HepG2 (cell line): Measurements from ENCODE around the gene DYDC2. TPM values are rescaled to one million over a fixed set of nuclear protein-coding genes. Genes with fewer than 3 reads are reported as not detected.

Source experiments
- ATAC-seq: fragments of 200-7000 bp; cut with Tn5 transposase; 3 replicates; pipeline ENCODE4 v1.9.1; 2020; ENCODE audit warnings: mild to moderate bottlenecking, moderate library complexity
- BruUV-seq: library from RNA; stranded (reverse); fragments of 400-500 nt; replicated peaks from 2 replicates; lab custom pipeline; 2021; lab: Mats Ljungman, UMichigan
- CTCF ChIA-PET: fragments of 300-600 bp; formaldehyde crosslinking; extraction: SDS; loops from one replicate; lab custom pipeline; 2021; ENCODE audit warnings: low total read pairs, inconsistent platforms, low intra/inter-chr PET ratio; lab: Yijun Ruan, JAX
- POLR2A ChIA-PET: fragments of 350-600 bp; sonication (Branson Sonifier 250); formaldehyde crosslinking; loops from one replicate; lab custom pipeline; 2020; ENCODE audit warnings: antibody characterized with exemption, inconsistent platforms; lab: Yijun Ruan, JAX
- DNase-seq: peaks from one replicate; pipeline ENCODE4 v3.0.0-alpha.2; 2015; ENCODE audit warnings: low spot score
- FAIRE-seq: peaks from 3 replicates; lab custom pipeline; 2011; peaks lifted over from hg19 to GRCh38; lab: Jason Lieb, UNC
- H2AFZ ChIP-seq: one replicate; pipeline ENCODE4 v1.6.1; 2011; ENCODE audit warnings: low read length, inconsistent platforms
- H3K27ac ChIP-seq: fragments of 300-600 bp; 3 replicates; pipeline ENCODE4 v1.8.0; 2011; ENCODE audit warnings: mixed run types, mild to moderate bottlenecking, mixed read lengths, low read length, inconsistent platforms; ENCODE audit not compliant: insufficient read depth; ENCODE audit errors: extremely low read length
- H3K27me3 ChIP-seq, 2 experiments: fragments of 200-600 bp in 1 of 2; 2 replicates in 1 of 2; 3 replicates in 1 of 2; pipeline versions ENCODE4 v1.6.0 to v1.8.0; 2011; ENCODE audit warnings: low read length in 2 of 2, mild to moderate bottlenecking in 2 of 2, moderate library complexity in 2 of 2, inconsistent platforms in 1 of 2; ENCODE audit not compliant: insufficient read depth in 2 of 2, control insufficient read depth in 1 of 2
- H3K36me3 ChIP-seq, 2 experiments: fragments of 200-600 bp in 1 of 2; replicated peaks in 1 of 2; 2 replicates in 1 of 2; 3 replicates in 1 of 2; pipeline versions ENCODE4 v1.5.1 to v1.8.0; 2011; ENCODE audit warnings: low read length in 2 of 2, inconsistent platforms in 1 of 2; ENCODE audit not compliant: insufficient read depth in 2 of 2, control insufficient read depth in 1 of 2
- H3K4me1 ChIP-seq: 2 replicates; pipeline ENCODE4 v1.5.1; 2012; ENCODE audit warnings: low read length, inconsistent platforms; ENCODE audit not compliant: insufficient read depth
- H3K4me2 ChIP-seq: 2 replicates; pipeline ENCODE4 v1.6.0; 2011; ENCODE audit warnings: low read depth, low read length, inconsistent platforms
- H3K4me3 ChIP-seq, 3 experiments: fragments of 200-600 bp in 1 of 3; sonication (generic), shearing (Covaris generic) in 1 of 3; replicated peaks in 1 of 3; 2 replicates each; pipeline ENCODE4 v1.5.1; 2011 to 2016; ENCODE audit warnings: low read length in 3 of 3, inconsistent platforms in 2 of 3, low read depth in 2 of 3, mild to moderate bottlenecking in 2 of 3, control low read depth in 1 of 3, mixed read lengths in 1 of 3; ENCODE audit not compliant: insufficient read depth in 1 of 3
- H3K79me2 ChIP-seq: one replicate; pipeline ENCODE4 v1.6.1; 2011; ENCODE audit warnings: low read length, inconsistent platforms; ENCODE audit not compliant: insufficient read depth
- H3K9ac ChIP-seq: 2 replicates; pipeline ENCODE4 v1.6.0; 2011; ENCODE audit warnings: mild to moderate bottlenecking, low read depth, low read length, inconsistent platforms; ENCODE audit not compliant: insufficient read depth
- H3K9me3 ChIP-seq: 2 replicates; pipeline ENCODE4 v1.5.1; 2012; ENCODE audit warnings: mild to moderate bottlenecking, low read length
- H4K20me1 ChIP-seq: 2 replicates; pipeline ENCODE4 v1.6.0; 2011; ENCODE audit warnings: inconsistent platforms, mild to moderate bottlenecking, low read length, moderate library complexity; ENCODE audit not compliant: insufficient read depth
- ELF4 ChIP-seq: sonication (generic); formaldehyde crosslinking; IDR thresholded peaks from 2 replicates; pipeline ENCODE4 v1.5.0; 2020; ENCODE audit warnings: missing genetic modification reagents, mild to moderate bottlenecking, moderate library complexity, borderline replicate concordance
- MXI1 ChIP-seq: IDR thresholded peaks from 3 replicates; pipeline ENCODE4 v1.6.1; 2012; ENCODE audit warnings: low read depth, low read length, inconsistent platforms, borderline replicate concordance
- NFKBIZ ChIP-seq: IDR thresholded peaks from 2 replicates; pipeline ENCODE4 v1.6.1; 2018; ENCODE audit warnings: missing genetic modification reagents, missing compliant biosample characterization
- PAWR ChIP-seq: sonication (generic); formaldehyde crosslinking; IDR thresholded peaks from 2 replicates; pipeline ENCODE4 v1.4.0; 2020; ENCODE audit warnings: missing genetic modification reagents, mild to moderate bottlenecking, borderline replicate concordance
- SKI ChIP-seq: fragments of 450-650 bp; IDR thresholded peaks from one replicate; pipeline ENCODE4 v1.6.1; 2018; ENCODE audit warnings: mild to moderate bottlenecking; ENCODE audit not compliant: partially characterized antibody
- SP1 ChIP-seq, 2 experiments: fragments of 450-650 bp in 1 of 2; sonication (generic) in 1 of 2; formaldehyde crosslinking in 1 of 2; IDR thresholded peaks; 2 replicates each; pipeline versions ENCODE4 v1.4.0 to v1.6.1; 2016 to 2020; ENCODE audit warnings: missing genetic modification reagents in 1 of 2
- TBL1XR1 ChIP-seq: fragments of 150-350 bp; IDR thresholded peaks from 2 replicates; pipeline ENCODE4 v1.6.1; 2014; ENCODE audit warnings: borderline replicate concordance, low read length; ENCODE audit not compliant: partially characterized antibody
- U2AF1 ChIP-seq: fragments of 200-400 bp; formaldehyde crosslinking; optimal IDR thresholded peaks from 2 replicates; pipeline ENCODE3; 2017; ENCODE audit warnings: mild to moderate bottlenecking, low read depth, low read length
- ZFAT ChIP-seq: sonication (generic); formaldehyde crosslinking; conservative IDR thresholded peaks from 2 replicates; pipeline ENCODE4 v1.8.1; 2023; ENCODE audit warnings: missing genetic modification reagents, inconsistent platforms
- ZNF615 ChIP-seq: sonication (generic); formaldehyde crosslinking; IDR thresholded peaks from 2 replicates; pipeline ENCODE4 v1.5.0; 2020; ENCODE audit warnings: mild to moderate bottlenecking, missing genetic modification reagents, borderline replicate concordance
- ZNF75D ChIP-seq: sonication (generic); formaldehyde crosslinking; IDR thresholded peaks from 2 replicates; pipeline ENCODE4 v1.8.1; 2023; ENCODE audit warnings: missing genetic modification reagents, mild to moderate bottlenecking, borderline replicate concordance
- WGBS: methylation state at CpG from one replicate; pipeline ENCODE4 v1.1.6; 2017; ENCODE audit warnings: low lambda C conversion rate; 5-methylcytosine and 5-hydroxymethylcytosine counted together
- in situ Hi-C: cut with HindIII; loops from 2 replicates; pipeline ENCODE4 v1.10.0; 2017; ENCODE audit warnings: low pct_unique_long_range_greater_than_20kb; ENCODE audit not compliant: extremely low pct_ligation_motif_present
- intact Hi-C: fragments of 100-400 bp; cut with micrococcal nuclease; formaldehyde crosslinking; loops from one replicate; pipeline ENCODE4 v1.10.0; 2022; ENCODE audit not compliant: unreplicated experiment
- polyA plus RNA-seq, 8 experiments: library from polyadenylated mRNA; depleted of rRNA in 3 of 8; stranded (reverse) in 7 of 8; unstranded in 1 of 8; fragments of >200 nt; fragmentation: Illumina TruSeq in 4 of 8; extraction: Trizol in 4 of 8; gene quantifications; 2 replicates each; pipeline versions ENCODE4 v1.2.1 to v1.2.3, GENCODE V29; 2011 to 2016; ENCODE audit warnings: low read depth in 4 of 8, missing spikeins in 1 of 8, mixed read lengths in 1 of 8; ENCODE audit not compliant: insufficient read depth in 1 of 8
- total RNA-seq, 5 experiments: library from RNA; depleted of rRNA; stranded (reverse); fragments of >200 nt; fragmentation: Illumina TruSeq; extraction: Trizol; gene quantifications; 2 replicates each; pipeline ENCODE4 v1.2.3, GENCODE V29; 2016; ENCODE audit warnings: low read depth in 1 of 5
- TF ChIP-seq, protein P1 (sequence below): sonication (generic); formaldehyde crosslinking; IDR thresholded peaks from 2 replicates; pipeline ENCODE4 v1.4.0; 2020; ENCODE audit warnings: missing genetic modification reagents, borderline replicate concordance
- TF ChIP-seq, protein P2 (sequence below): IDR thresholded peaks from 2 replicates; pipeline ENCODE4 v1.6.1; 2016; ENCODE audit warnings: missing biosample characterization, missing genetic modification reagents, low read depth

DYDC2 gene
- total and polyA plus RNA-seq, 2 of the 13 experiments (the other 11 are each of a cell fraction or from before 2014, with no cell fraction given): 0.98 to 2.3 TPM

DNA sequence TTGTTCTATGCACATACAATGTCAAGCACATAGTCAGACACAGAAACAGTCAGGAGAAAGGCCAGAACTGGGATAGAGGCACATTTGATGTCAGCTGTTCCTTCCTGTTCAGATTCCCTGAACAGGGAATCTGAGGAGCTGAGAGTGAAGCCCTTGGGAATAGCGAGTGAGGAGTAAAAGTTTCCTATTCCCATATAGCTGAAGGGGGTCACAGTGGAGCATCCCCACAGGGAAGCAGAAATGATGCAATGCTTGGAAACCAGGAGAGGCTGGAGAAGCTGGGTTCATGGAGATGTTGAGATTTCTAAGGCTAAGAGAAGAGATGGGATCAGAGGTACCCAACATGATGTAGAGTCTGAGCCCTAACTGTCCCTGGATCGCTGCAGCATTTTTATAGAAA, 40.4 kb downstream of the DYDC2 start (continued):
- TF ChIP-seq MXI1 (no peak), NFKBIZ (CRISPR knock-in tag) (no peak), ELF4 (no peak), TBL1XR1 (no peak)
- TF ChIP-seq, protein P1, sequence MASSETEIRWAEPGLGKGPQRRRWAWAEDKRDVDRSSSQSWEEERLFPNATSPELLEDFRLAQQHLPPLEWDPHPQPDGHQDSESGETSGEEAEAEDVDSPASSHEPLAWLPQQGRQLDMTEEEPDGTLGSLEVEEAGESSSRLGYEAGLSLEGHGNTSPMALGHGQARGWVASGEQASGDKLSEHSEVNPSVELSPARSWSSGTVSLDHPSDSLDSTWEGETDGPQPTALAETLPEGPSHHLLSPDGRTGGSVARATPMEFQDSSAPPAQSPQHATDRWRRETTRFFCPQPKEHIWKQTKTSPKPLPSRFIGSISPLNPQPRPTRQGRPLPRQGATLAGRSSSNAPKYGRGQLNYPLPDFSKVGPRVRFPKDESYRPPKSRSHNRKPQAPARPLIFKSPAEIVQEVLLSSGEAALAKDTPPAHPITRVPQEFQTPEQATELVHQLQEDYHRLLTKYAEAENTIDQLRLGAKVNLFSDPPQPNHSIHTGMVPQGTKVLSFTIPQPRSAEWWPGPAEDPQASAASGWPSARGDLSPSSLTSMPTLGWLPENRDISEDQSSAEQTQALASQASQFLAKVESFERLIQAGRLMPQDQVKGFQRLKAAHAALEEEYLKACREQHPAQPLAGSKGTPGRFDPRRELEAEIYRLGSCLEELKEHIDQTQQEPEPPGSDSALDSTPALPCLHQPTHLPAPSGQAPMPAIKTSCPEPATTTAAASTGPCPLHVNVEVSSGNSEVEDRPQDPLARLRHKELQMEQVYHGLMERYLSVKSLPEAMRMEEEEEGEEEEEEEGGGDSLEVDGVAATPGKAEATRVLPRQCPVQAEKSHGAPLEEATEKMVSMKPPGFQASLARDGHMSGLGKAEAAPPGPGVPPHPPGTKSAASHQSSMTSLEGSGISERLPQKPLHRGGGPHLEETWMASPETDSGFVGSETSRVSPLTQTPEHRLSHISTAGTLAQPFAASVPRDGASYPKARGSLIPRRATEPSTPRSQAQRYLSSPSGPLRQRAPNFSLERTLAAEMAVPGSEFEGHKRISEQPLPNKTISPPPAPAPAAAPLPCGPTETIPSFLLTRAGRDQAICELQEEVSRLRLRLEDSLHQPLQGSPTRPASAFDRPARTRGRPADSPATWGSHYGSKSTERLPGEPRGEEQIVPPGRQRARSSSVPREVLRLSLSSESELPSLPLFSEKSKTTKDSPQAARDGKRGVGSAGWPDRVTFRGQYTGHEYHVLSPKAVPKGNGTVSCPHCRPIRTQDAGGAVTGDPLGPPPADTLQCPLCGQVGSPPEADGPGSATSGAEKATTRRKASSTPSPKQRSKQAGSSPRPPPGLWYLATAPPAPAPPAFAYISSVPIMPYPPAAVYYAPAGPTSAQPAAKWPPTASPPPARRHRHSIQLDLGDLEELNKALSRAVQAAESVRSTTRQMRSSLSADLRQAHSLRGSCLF (CRISPR knock-in tag): no peak

DNA sequence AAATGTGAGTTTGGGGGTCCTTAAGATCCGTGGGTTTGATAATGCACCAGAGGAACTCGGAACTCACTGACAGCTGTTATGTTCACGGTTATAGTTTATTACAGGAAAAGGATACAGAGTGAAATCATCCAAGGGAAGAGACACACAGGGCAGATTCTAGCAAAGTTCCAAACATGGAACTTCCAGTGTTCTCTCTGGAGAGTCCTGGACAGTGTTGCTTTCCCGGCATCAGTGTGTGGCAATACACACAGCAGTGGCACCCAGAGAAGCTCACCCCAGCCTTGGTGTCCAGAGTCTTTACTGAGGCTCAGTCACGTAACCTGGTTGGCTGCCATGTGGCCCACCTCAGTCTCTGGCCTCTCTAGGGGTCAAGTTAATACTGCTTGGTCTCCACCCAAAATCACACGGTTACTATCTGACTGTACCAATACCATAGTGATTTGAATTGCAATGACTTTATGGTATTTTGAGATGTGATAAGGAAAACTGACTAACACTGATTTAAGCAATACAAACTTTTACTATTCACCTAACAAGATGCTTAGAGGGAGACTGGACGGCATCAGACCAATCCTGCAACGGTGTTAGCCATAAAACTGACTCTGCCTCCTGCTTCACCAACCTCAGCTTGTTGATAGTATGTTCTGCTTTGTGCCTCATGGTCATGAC, 43.7 kb downstream of the DYDC2 start:
- FAIRE-seq (no peak), ATAC-seq (peak; percentile 46; the same call in 1 of the 3 replicates), DNase-seq (no peak)
- no peak overlapping the region for H2AFZ ChIP-seq
- no TSS peak for BruUV-seq
- H3K36me3 ChIP-seq: no peaks in the 10 kb centered on the region
- in situ Hi-C loops: no loop called here
- no peak overlapping the region for H3K4me3 ChIP-seq
- H3K27me3 ChIP-seq: peaks cover 0 to 5% of the 10 kb centered on the region in 2 experiments; a peak in 1 of 5 replicates
- intact Hi-C loops: no loop called here
- TF ChIP-seq, protein P2, sequence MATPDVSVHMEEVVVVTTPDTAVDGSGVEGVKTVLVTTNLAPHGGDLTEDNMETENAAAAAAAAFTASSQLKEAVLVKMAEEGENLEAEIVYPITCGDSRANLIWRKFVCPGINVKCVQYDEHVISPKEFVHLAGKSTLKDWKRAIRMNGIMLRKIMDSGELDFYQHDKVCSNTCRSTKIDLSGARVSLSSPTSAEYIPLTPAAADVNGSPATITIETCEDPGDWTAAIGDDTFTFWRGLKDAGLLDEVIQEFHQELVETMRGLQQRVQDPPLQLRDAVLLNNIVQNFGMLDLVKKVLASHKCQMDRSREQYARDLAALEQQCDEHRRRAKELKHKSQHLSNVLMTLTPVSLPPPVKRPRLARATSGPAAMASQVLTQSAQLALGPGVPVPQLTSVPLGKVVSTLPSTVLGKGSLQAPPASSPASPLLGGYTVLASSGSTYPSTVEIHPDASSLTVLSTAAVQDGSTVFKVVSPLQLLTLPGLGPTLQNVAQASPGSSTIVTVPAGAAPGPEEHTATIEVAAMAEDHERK (CRISPR knock-in tag): no peak
- TF ChIP-seq SP1 (IDR thresholded peaks at IDR 0.05): no peak
- TF ChIP-seq SP1 (CRISPR knock-in tag; IDR thresholded peaks at IDR 0.05): no peak
- no peak for TF ChIP-seq U2AF1
- TF ChIP-seq ZNF615 (CRISPR knock-in tag): no peak
- no peak for TF ChIP-seq ZFAT (CRISPR knock-in tag)
- TF ChIP-seq SKI: no peak
- no peak for TF ChIP-seq PAWR (CRISPR knock-in tag)
- TF ChIP-seq ZNF75D: no peak
- peaks cover 9% of the 10 kb centered on the region for H3K4me1 ChIP-seq
- H3K9me3 ChIP-seq: no peaks in the 10 kb centered on the region
- no peak overlapping the region for H3K4me2 ChIP-seq
- no peak overlapping the region for H3K27ac ChIP-seq
- H4K20me1 ChIP-seq: no peaks in the 10 kb centered on the region
- WGBS: 51% methylated on average over 8 of the region's 8 CpGs
- POLR2A ChIA-PET: no interaction called here
- H3K9ac ChIP-seq: no peak overlapping the region
- H3K79me2 ChIP-seq: no peaks in the 10 kb centered on the region
- CTCF ChIA-PET: no interaction called here
